Endothelial cell of umbilical vein (primary cell): ENCODE measurements around the gene MINDY4. TPM values are rescaled to one million over a fixed set of nuclear protein-coding genes. Genes with fewer than 3 reads are reported as not detected.

Source experiments
- BruUV-seq: library from RNA; stranded (reverse); fragments of 400-500 nt; replicated peaks from 2 replicates; lab custom pipeline; 2021; lab: Mats Ljungman, UMichigan
- CTCF ChIA-PET: fragments of 300-600, 350-600 bp; sonication (Branson Sonifier 250); formaldehyde crosslinking; loops from one replicate; lab custom pipeline; 2021; ENCODE audit warnings: antibody characterized with exemption, inconsistent platforms; lab: Charles Lee
- POLR2A ChIA-PET: fragments of 300-600, 350-600 bp; sonication (Branson Sonifier 250); formaldehyde crosslinking; loops from one replicate; lab custom pipeline; 2021; ENCODE audit warnings: antibody characterized with exemption, inconsistent platforms; lab: Charles Lee
- DNase-seq: peaks from one replicate; pipeline ENCODE4 v3.0.0-alpha.2; 2011; ENCODE audit warnings: low read depth, low spot score
- FAIRE-seq: peaks from 2 replicates; lab custom pipeline; 2011; peaks lifted over from hg19 to GRCh38; lab: Jason Lieb, UNC
- H2AFZ ChIP-seq: 2 replicates; pipeline ENCODE4 v1.6.0; 2012; ENCODE audit warnings: low read depth, low read length, control low read depth, inconsistent platforms
- H3K27ac ChIP-seq: 2 replicates; pipeline ENCODE4 v1.5.1; 2011; ENCODE audit warnings: low read depth, mild to moderate bottlenecking, control low read depth, low read length, moderate library complexity; ENCODE audit not compliant: insufficient read depth
- H3K27me3 ChIP-seq, 2 experiments: 2 replicates each; pipeline versions ENCODE4 v1.6.0 to v1.6.1; 2011; ENCODE audit warnings: low read length in 2 of 2, mixed read lengths in 1 of 2; ENCODE audit not compliant: control insufficient read depth in 2 of 2, insufficient read depth in 2 of 2
- H3K36me3 ChIP-seq, 2 experiments: 2 replicates in 1 of 2; 3 replicates in 1 of 2; pipeline ENCODE4 v1.5.1; 2011; ENCODE audit warnings: low read length in 2 of 2, mild to moderate bottlenecking in 1 of 2, moderate library complexity in 1 of 2; ENCODE audit not compliant: control insufficient read depth in 2 of 2, insufficient read depth in 2 of 2; ENCODE audit errors: extremely low read depth in 1 of 2
- H3K4me1 ChIP-seq: 3 replicates; pipeline ENCODE4 v1.5.1; 2011; ENCODE audit warnings: mild to moderate bottlenecking, low read length; ENCODE audit not compliant: control insufficient read depth, insufficient read depth; ENCODE audit errors: extremely low read depth
- H3K4me2 ChIP-seq: 2 replicates; pipeline ENCODE4 v1.6.1; 2011; ENCODE audit warnings: low read length, control low read depth, mixed read lengths; ENCODE audit not compliant: insufficient read depth
- H3K4me3 ChIP-seq, 3 experiments: fragments of 200-600 bp in 1 of 3; sonication (generic), shearing (Covaris generic) in 1 of 3; replicated peaks in 1 of 3; 2 replicates each; pipeline ENCODE4 v1.5.1; 2011 to 2016; ENCODE audit warnings: control low read depth in 3 of 3, low read length in 3 of 3, mild to moderate bottlenecking in 2 of 3, inconsistent platforms in 1 of 3, low read depth in 1 of 3, moderate library complexity in 1 of 3; ENCODE audit not compliant: insufficient read depth in 1 of 3
- H3K79me2 ChIP-seq: 2 replicates; pipeline ENCODE4 v1.6.0; 2012; ENCODE audit warnings: low read length, inconsistent platforms; ENCODE audit not compliant: control insufficient read depth, insufficient read depth
- H3K9ac ChIP-seq: replicated peaks from 2 replicates; pipeline ENCODE3; 2011; ENCODE audit warnings: low read length, control low read depth; ENCODE audit not compliant: insufficient read depth; ENCODE audit errors: extremely low read depth
- H3K9me1 ChIP-seq: replicated peaks from 3 replicates; pipeline ENCODE4 v1.6.0; 2011; ENCODE audit warnings: mild to moderate bottlenecking, low read length; ENCODE audit not compliant: control insufficient read depth, insufficient read depth; ENCODE audit errors: extremely low read depth
- H3K9me3 ChIP-seq: replicated peaks from 2 replicates; pipeline ENCODE4 v1.5.1; 2012; ENCODE audit warnings: low read length, inconsistent platforms; ENCODE audit not compliant: control insufficient read depth, insufficient read depth
- H4K20me1 ChIP-seq: replicated peaks from 2 replicates; pipeline ENCODE3; 2011; ENCODE audit warnings: mild to moderate bottlenecking, low read length; ENCODE audit not compliant: control insufficient read depth, insufficient read depth; ENCODE audit errors: extremely low read depth
- EZH2 ChIP-seq: IDR thresholded peaks from 2 replicates; pipeline ENCODE4 v1.6.1; 2012; ENCODE audit warnings: borderline replicate concordance, low read depth, mild to moderate bottlenecking, moderate library complexity, low read length, inconsistent platforms; ENCODE audit not compliant: severe bottlenecking
- FOS ChIP-seq: IDR thresholded peaks from 2 replicates; pipeline ENCODE4 v1.6.1; 2011; ENCODE audit warnings: mild to moderate bottlenecking, low read length, moderate library complexity, borderline replicate concordance; ENCODE audit not compliant: insufficient read depth
- GATA2 ChIP-seq: IDR thresholded peaks from 2 replicates; pipeline ENCODE4 v1.7.0; 2011; ENCODE audit warnings: low read depth, mild to moderate bottlenecking, moderate library complexity, mixed read lengths, low read length; ENCODE audit not compliant: insufficient read length, insufficient read depth
- JUN ChIP-seq: IDR thresholded peaks from 2 replicates; pipeline ENCODE4 v1.6.1; 2011; ENCODE audit warnings: borderline replicate concordance, low read depth; ENCODE audit not compliant: insufficient read length, insufficient read depth
- MAX ChIP-seq: IDR thresholded peaks from 2 replicates; pipeline ENCODE4 v1.6.1; 2011; ENCODE audit not compliant: insufficient read depth, insufficient read length
- MYC ChIP-seq: IDR thresholded peaks from one replicate; pipeline ENCODE4 v1.6.1; 2011; ENCODE audit warnings: mild to moderate bottlenecking, low read depth, low read length
- POLR2A ChIP-seq: IDR thresholded peaks from 2 replicates; pipeline ENCODE4 v1.6.1; 2012; ENCODE audit warnings: low read depth, mild to moderate bottlenecking, control low read depth, low read length
- POLR2AphosphoS5 ChIP-seq: IDR thresholded peaks from 2 replicates; pipeline ENCODE4 v1.6.1; 2012; ENCODE audit warnings: low read depth, mild to moderate bottlenecking, control low read depth, low read length, moderate library complexity; ENCODE audit not compliant: insufficient read depth
- dilution Hi-C: fragments of 300-500 bp; cut with MboI; formaldehyde crosslinking; loops from one replicate; pipeline ENCODE4 v1.15.0; 2019; ENCODE audit warnings: low sequenced_read_pairs; ENCODE audit not compliant: extremely low pct_ligation_motif_present
- intact Hi-C: fragments of 100-400 bp; cut with micrococcal nuclease; formaldehyde crosslinking; loops from one replicate; pipeline ENCODE4 v1.10.0; 2022
- polyA plus RNA-seq, 4 experiments: library from polyadenylated mRNA; depleted of rRNA in 3 of 4; stranded (reverse) in 3 of 4; unstranded in 1 of 4; fragments of >200 nt; gene quantifications; 2 replicates each; pipeline versions ENCODE4 v1.2.1 to v1.2.3, GENCODE V29; 2011 to 2012; ENCODE audit warnings: missing spikeins in 1 of 4
- total RNA-seq: library from RNA; stranded (reverse); gene quantifications from 2 replicates; pipeline ENCODE4 v1.2.3, GENCODE V29; 2021
- TF ChIP-seq, protein P1 (sequence below), 2 donors: IDR thresholded peaks; 1 replicate in 1 of 2; 2 replicates in 1 of 2; pipeline ENCODE4 v1.5.1; 2011; ENCODE audit warnings: low read length in 2 of 2, mild to moderate bottlenecking in 2 of 2, moderate library complexity in 2 of 2, control low read depth in 1 of 2, inconsistent platforms in 1 of 2, low read depth in 1 of 2; ENCODE audit not compliant: insufficient read depth in 1 of 2; ENCODE audit errors: extremely low read depth in 1 of 2

The MINDY4 gene
- total and polyA plus RNA-seq, 2 donors (not counting 3 experiments of a cell fraction or from before 2014, with no cell fraction given) = 2.2 to 4.7 TPM

- ChIA-PET CTCF (interaction anchor here (1.1 to 2.5 kb wide), 2 partner anchors 13 to 18 kb away, joined by 5 to 12 read pairs; no protein-coding TSS in a partner anchor), POLR2A (no interaction called here)
- intact Hi-C loops (loop anchor here (1.0 to 2.0 kb wide), 3 partner anchors 28 to 72 kb away; no protein-coding TSS in a partner anchor), dilution Hi-C loops (no loop called here)
- BruUV-seq = no TSS peak
- no peaks in the 10 kb centered on the region for H3K27me3 ChIP-seq
- peak; percentile 73 for FAIRE-seq
- peaks cover 24% of the 10 kb centered on the region for H3K4me1 ChIP-seq
- TF ChIP-seq EZH2 = no peak
- TF ChIP-seq GATA2 = no peak
- no peak for TF ChIP-seq POLR2A
- peak; percentile 70 for TF ChIP-seq JUN
- TF ChIP-seq MAX = no peak
- TF ChIP-seq POLR2AphosphoS5 = no peak
- peak; percentile 27 for TF ChIP-seq FOS
- no peak for TF ChIP-seq MYC
- TF ChIP-seq, protein P1, sequence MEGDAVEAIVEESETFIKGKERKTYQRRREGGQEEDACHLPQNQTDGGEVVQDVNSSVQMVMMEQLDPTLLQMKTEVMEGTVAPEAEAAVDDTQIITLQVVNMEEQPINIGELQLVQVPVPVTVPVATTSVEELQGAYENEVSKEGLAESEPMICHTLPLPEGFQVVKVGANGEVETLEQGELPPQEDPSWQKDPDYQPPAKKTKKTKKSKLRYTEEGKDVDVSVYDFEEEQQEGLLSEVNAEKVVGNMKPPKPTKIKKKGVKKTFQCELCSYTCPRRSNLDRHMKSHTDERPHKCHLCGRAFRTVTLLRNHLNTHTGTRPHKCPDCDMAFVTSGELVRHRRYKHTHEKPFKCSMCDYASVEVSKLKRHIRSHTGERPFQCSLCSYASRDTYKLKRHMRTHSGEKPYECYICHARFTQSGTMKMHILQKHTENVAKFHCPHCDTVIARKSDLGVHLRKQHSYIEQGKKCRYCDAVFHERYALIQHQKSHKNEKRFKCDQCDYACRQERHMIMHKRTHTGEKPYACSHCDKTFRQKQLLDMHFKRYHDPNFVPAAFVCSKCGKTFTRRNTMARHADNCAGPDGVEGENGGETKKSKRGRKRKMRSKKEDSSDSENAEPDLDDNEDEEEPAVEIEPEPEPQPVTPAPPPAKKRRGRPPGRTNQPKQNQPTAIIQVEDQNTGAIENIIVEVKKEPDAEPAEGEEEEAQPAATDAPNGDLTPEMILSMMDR (IDR thresholded peaks at IDR 0.05; ENCODE audit: extremely low read depth in 1 of 2, insufficient read depth in 1 of 2, low read depth in 1 of 2, low read length in 2 of 2) = no peak
- H3K9me3 ChIP-seq = no peaks in the 10 kb centered on the region
- peaks cover 0 to 5% of the 10 kb centered on the region in 2 experiments for H3K36me3 ChIP-seq
- H3K79me2 ChIP-seq = no peaks in the 10 kb centered on the region
- peak overlapping the region; percentile 58 for H3K27ac ChIP-seq
- no peaks in the 10 kb centered on the region for H4K20me1 ChIP-seq
- DNase-seq = peak; percentile 81
- no peak overlapping the region for H3K4me3 ChIP-seq
- H2AFZ ChIP-seq = peak overlapping the region; percentile 17
- H3K9me1 ChIP-seq = no peaks in the 10 kb centered on the region
- no peak overlapping the region for H3K4me2 ChIP-seq
- H3K9ac ChIP-seq = no peak overlapping the region
Measured at GRCh38 chr7:30920584-30921539, 149.6 kb downstream of the MINDY4 start.
